ENCODE data around the gene NFE2L1.
"Not testable (repeated sequence)": the region's sequence is repeated elsewhere in the genome, so short reads cannot be mapped to it uniquely, and the experiment has no call there.

NFE2L1 gene

DNA sequence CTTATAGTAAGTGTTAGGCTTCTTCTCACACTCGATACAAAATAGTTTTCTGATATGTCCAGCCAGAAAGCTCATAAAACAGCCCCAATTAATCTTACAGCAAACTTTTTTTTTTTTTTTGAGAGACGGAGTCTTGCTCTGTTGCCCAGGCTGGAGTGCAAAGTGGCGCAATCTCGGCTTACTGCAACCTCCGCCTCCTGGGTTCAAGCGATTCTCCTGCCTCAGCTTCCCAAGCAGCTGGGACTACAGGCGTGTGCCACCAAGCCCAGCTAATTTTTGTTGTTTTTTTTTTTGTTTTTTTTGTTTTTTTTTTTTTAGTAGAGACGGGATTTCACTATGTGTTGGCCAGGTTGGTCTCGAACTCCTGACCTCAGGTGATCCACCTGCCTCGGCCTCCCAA lies 29.0 kb downstream of the NFE2L1 start:
- H3K27ac ChIP-seq (ENCODE audit: low read depth, low read length); H3K18ac ChIP-seq (ENCODE audit: low read length); H2AK5ac ChIP-seq (ENCODE audit: low read length); H3K27me3 ChIP-seq (ENCODE audit: insufficient read depth, low read length); H4K12ac ChIP-seq (ENCODE audit: low read depth, low read length); H2BK5ac ChIP-seq (ENCODE audit: low read depth, low read length, poor library complexity); DNase-seq; H3K4me1 ChIP-seq (ENCODE audit: control insufficient read depth in 1 of 2, insufficient read depth in 2 of 2, low read length in 2 of 2); H2BK12ac ChIP-seq (ENCODE audit: low read length); H3K23ac ChIP-seq (ENCODE audit: low read length); H4K8ac ChIP-seq (ENCODE audit: low read depth, low read length); H3K9me3 ChIP-seq (ENCODE audit: insufficient read depth, low read depth, low read length); H3K14ac ChIP-seq (ENCODE audit: low read length); H3K79me1 ChIP-seq (ENCODE audit: low read length); H3K4me2 ChIP-seq (ENCODE audit: low read length); H3K79me2 ChIP-seq (ENCODE audit: control insufficient read depth, insufficient read depth, low read length, poor library complexity); H3K4me3 ChIP-seq (ENCODE audit: low read depth, low read length); H4K91ac ChIP-seq (ENCODE audit: low read depth, low read length); H3K4ac ChIP-seq (ENCODE audit: low read depth, low read length); H2AFZ ChIP-seq (ENCODE audit: insufficient read depth, low read length, poor library complexity); H2BK120ac ChIP-seq (ENCODE audit: insufficient read depth, low read length, poor library complexity); H3K9ac ChIP-seq (ENCODE audit: low read length): not testable (repeated sequence)
- no CpG with 5 or more reads among the region's 10 CpGs for WGBS (ENCODE audit: extremely low coverage, insufficient coverage, insufficient read length)
- peaks cover 25 to 30% of the 10 kb centered on the region in 2 experiments for H3K36me3 ChIP-seq (ENCODE audit: control insufficient read depth in 1 of 2, insufficient read depth in 2 of 2, low read length in 2 of 2)

DNA sequence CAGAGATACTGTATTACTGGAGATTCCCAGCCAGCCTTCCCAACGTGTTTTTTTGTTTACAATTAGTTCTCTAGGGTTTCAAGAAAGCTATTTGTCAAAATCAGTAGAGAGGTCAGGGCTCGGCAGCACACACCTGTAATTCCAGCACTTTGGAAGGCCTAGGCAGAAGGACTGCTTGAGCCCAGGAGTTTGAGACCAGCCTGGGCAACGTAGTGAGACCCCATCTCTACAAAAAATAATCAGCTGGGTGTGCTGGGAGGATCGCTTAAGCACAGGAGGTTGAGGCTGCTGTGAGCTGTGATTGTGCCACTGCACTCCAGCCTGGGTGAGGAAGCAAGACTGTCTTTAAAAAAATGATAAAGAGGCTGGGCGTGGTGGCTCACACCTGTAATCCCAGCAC lies 33.7 kb downstream of the NFE2L1 start:
- Histone ChIP-seq H2AFZ (ENCODE audit: insufficient read depth, low read length, poor library complexity) (no peak overlapping the region), H3K4me3 (ENCODE audit: low read depth, low read length) (no peak overlapping the region), H3K9me3 (ENCODE audit: insufficient read depth, low read depth, low read length) (no peaks in the 10 kb centered on the region), H2BK120ac (ENCODE audit: insufficient read depth, low read length, poor library complexity) (no peak overlapping the region), H3K18ac (ENCODE audit: low read length) (no peak overlapping the region), H3K4me2 (ENCODE audit: low read length) (no peak overlapping the region), H3K79me1 (ENCODE audit: low read length) (no peaks in the 10 kb centered on the region), H3K27ac (ENCODE audit: low read depth, low read length) (no peak overlapping the region), H2AK5ac (ENCODE audit: low read length) (no peak overlapping the region), H3K4me1 (ENCODE audit: control insufficient read depth in 1 of 2, insufficient read depth in 2 of 2, low read length in 2 of 2) (no peaks in the 10 kb centered on the region), H2BK5ac (ENCODE audit: low read depth, low read length, poor library complexity) (no peak overlapping the region), H2BK12ac (ENCODE audit: low read length) (no peak overlapping the region), H3K79me2 (ENCODE audit: control insufficient read depth, insufficient read depth, low read length, poor library complexity) (peaks cover 8% of the 10 kb centered on the region), H4K12ac (ENCODE audit: low read depth, low read length) (no peak overlapping the region), H4K91ac (ENCODE audit: low read depth, low read length) (no peak overlapping the region), H3K4ac (ENCODE audit: low read depth, low read length) (no peak overlapping the region), H3K27me3 (ENCODE audit: insufficient read depth, low read length) (no peaks in the 10 kb centered on the region), H3K36me3 (ENCODE audit: control insufficient read depth in 1 of 2, insufficient read depth in 2 of 2, low read length in 2 of 2) (peaks cover 2% of the 10 kb centered on the region in 2 experiments), H3K9ac (ENCODE audit: low read length) (no peak overlapping the region), H4K8ac (ENCODE audit: low read depth, low read length) (no peak overlapping the region), H3K14ac (ENCODE audit: low read length) (no peak overlapping the region), H3K23ac (ENCODE audit: low read length) (no peak overlapping the region)
- DNase-seq: no peak
- no CpG with 5 or more reads among the region's 5 CpGs for WGBS (ENCODE audit: extremely low coverage, insufficient coverage, insufficient read length)

DNA sequence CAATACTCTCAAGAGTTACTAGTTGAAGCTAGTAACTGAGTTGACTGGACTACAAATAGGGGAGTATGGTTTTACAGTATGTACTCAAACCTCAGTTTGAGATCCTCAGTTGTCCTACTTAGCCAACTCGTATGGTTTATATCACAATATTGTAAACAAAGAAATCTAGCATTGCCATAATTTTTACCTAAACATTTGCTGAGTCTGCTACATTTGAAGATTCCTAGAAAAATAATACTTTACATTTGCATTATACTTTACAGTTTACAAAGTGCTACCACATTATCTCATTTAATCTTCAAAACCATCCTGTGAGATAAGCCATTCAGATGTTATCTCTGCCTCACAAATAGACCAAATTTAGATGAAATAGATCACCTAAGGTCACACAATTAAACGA lies 36.8 kb downstream of the NFE2L1 start:
- Histone ChIP-seq H4K12ac (ENCODE audit: low read depth, low read length) (no peak overlapping the region), H2AFZ (ENCODE audit: insufficient read depth, low read length, poor library complexity) (no peak overlapping the region), H3K27me3 (ENCODE audit: insufficient read depth, low read length) (no peaks in the 10 kb centered on the region), H3K4ac (ENCODE audit: low read depth, low read length) (peak overlapping the region; percentile 13), H2BK12ac (ENCODE audit: low read length) (no peak overlapping the region), H3K14ac (ENCODE audit: low read length) (no peak overlapping the region), H3K23ac (ENCODE audit: low read length) (no peak overlapping the region), H4K8ac (ENCODE audit: low read depth, low read length) (no peak overlapping the region), H3K79me2 (ENCODE audit: control insufficient read depth, insufficient read depth, low read length, poor library complexity) (peaks cover 7% of the 10 kb centered on the region), H3K27ac (ENCODE audit: low read depth, low read length) (no peak overlapping the region), H3K36me3 (ENCODE audit: control insufficient read depth in 1 of 2, insufficient read depth in 2 of 2, low read length in 2 of 2) (no peaks in the 10 kb centered on the region), H2AK5ac (ENCODE audit: low read length) (no peak overlapping the region), H2BK5ac (ENCODE audit: low read depth, low read length, poor library complexity) (no peak overlapping the region), H3K4me1 (ENCODE audit: control insufficient read depth in 1 of 2, insufficient read depth in 2 of 2, low read length in 2 of 2) (no peaks in the 10 kb centered on the region), H3K79me1 (ENCODE audit: low read length) (no peaks in the 10 kb centered on the region), H3K9me3 (ENCODE audit: insufficient read depth, low read depth, low read length) (no peaks in the 10 kb centered on the region), H3K18ac (ENCODE audit: low read length) (no peak overlapping the region), H3K9ac (ENCODE audit: low read length) (no peak overlapping the region), H2BK120ac (ENCODE audit: insufficient read depth, low read length, poor library complexity) (no peak overlapping the region), H3K4me3 (ENCODE audit: low read depth, low read length) (no peak overlapping the region), H3K4me2 (ENCODE audit: low read length) (no peak overlapping the region), H4K91ac (ENCODE audit: low read depth, low read length) (no peak overlapping the region)
- no CpG with 5 or more reads among the region's 2 CpGs for WGBS (ENCODE audit: extremely low coverage, insufficient coverage, insufficient read length)
- no peak for DNase-seq

DNA sequence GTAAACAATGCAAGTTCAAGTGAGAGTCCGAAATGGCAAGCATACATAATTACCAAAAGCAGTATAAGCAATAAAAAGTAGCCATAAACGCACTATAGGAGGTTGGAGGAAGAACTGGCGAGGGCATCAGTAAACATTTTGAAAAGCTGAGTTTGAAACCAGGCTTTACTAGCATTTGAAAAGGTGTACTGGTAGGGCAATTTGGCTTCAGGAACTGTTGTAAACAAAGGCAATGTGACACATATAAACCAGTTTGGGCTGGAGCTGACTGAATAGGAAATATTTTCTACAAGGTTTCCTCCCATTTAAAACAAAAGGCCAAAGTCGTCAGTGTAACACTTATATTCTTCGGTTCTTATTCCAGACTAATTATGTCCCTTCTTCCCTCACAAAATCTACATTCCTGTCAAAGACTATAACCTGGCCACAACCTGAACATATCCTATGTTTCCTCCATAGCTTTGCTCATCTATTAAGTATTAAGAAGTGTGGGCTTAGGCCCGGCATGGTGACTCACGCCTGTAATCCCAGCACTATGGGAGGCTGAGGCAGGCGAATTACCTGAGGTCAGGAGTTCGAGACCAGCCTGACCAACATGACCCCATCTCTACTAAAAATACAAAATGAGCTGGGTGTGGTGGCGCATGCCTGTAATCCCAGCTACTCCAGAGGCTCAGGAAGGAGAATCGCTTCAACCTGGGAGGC lies 45.3 kb downstream of the NFE2L1 start:
- H2AK5ac ChIP-seq (ENCODE audit: low read length): no peak overlapping the region
- H3K79me1 ChIP-seq (ENCODE audit: low read length): no peaks in the 10 kb centered on the region
- H3K23ac ChIP-seq (ENCODE audit: low read length): no peak overlapping the region
- no CpG with 5 or more reads among the region's 11 CpGs for WGBS (ENCODE audit: extremely low coverage, insufficient coverage, insufficient read length)
- no peaks in the 10 kb centered on the region for H3K27me3 ChIP-seq (ENCODE audit: insufficient read depth, low read length)
- peaks cover 11 to 22% of the 10 kb centered on the region in 2 experiments for H3K36me3 ChIP-seq (ENCODE audit: control insufficient read depth in 1 of 2, insufficient read depth in 2 of 2, low read length in 2 of 2)
- no peak for DNase-seq
- H3K4me2 ChIP-seq (ENCODE audit: low read length): no peak overlapping the region
- no peaks in the 10 kb centered on the region for H3K9me3 ChIP-seq (ENCODE audit: insufficient read depth, low read depth, low read length)
- H3K14ac ChIP-seq (ENCODE audit: low read length): no peak overlapping the region
- H4K12ac ChIP-seq (ENCODE audit: low read depth, low read length): no peak overlapping the region
- no peak overlapping the region for H3K27ac ChIP-seq (ENCODE audit: low read depth, low read length)
- no peak overlapping the region for H2BK5ac ChIP-seq (ENCODE audit: low read depth, low read length, poor library complexity)
- H4K91ac ChIP-seq (ENCODE audit: low read depth, low read length): no peak overlapping the region
- no peak overlapping the region for H4K8ac ChIP-seq (ENCODE audit: low read depth, low read length)
- H3K18ac ChIP-seq (ENCODE audit: low read length): no peak overlapping the region
- no peak overlapping the region for H3K9ac ChIP-seq (ENCODE audit: low read length)
- no peak overlapping the region for H3K4me3 ChIP-seq (ENCODE audit: low read depth, low read length)
- no peak overlapping the region for H2AFZ ChIP-seq (ENCODE audit: insufficient read depth, low read length, poor library complexity)
- H2BK12ac ChIP-seq (ENCODE audit: low read length): no peak overlapping the region
- peaks cover 13% of the 10 kb centered on the region for H3K79me2 ChIP-seq (ENCODE audit: control insufficient read depth, insufficient read depth, low read length, poor library complexity)
- H3K4ac ChIP-seq (ENCODE audit: low read depth, low read length): no peak overlapping the region
- no peak overlapping the region for H2BK120ac ChIP-seq (ENCODE audit: insufficient read depth, low read length, poor library complexity)
- no peaks in the 10 kb centered on the region for H3K4me1 ChIP-seq (ENCODE audit: control insufficient read depth in 1 of 2, insufficient read depth in 2 of 2, low read length in 2 of 2)
